ENCODE data around the gene FAM47E.
"Not testable (repeated sequence)": the region's sequence is repeated elsewhere in the genome, so short reads cannot be mapped to it uniquely, and the experiment has no call there.

- TF ChIP-seq CTCF, POLR2A (IDR thresholded peaks at IDR 0.05): not testable (repeated sequence)
Observed at GRCh38 chr4:76243877-76244276, 7.6 kb upstream of the FAM47E start.

Data from heart left ventricle (tissue), 13 donors.